ENCODE measurements around the gene UBAC1. TPM values are rescaled to one million over a fixed set of nuclear protein-coding genes. Genes with fewer than 3 reads are reported as not detected.

Gene UBAC1
- total RNA-seq, 1 experiment from 2014 or later, result 54.8 TPM

DNA sequence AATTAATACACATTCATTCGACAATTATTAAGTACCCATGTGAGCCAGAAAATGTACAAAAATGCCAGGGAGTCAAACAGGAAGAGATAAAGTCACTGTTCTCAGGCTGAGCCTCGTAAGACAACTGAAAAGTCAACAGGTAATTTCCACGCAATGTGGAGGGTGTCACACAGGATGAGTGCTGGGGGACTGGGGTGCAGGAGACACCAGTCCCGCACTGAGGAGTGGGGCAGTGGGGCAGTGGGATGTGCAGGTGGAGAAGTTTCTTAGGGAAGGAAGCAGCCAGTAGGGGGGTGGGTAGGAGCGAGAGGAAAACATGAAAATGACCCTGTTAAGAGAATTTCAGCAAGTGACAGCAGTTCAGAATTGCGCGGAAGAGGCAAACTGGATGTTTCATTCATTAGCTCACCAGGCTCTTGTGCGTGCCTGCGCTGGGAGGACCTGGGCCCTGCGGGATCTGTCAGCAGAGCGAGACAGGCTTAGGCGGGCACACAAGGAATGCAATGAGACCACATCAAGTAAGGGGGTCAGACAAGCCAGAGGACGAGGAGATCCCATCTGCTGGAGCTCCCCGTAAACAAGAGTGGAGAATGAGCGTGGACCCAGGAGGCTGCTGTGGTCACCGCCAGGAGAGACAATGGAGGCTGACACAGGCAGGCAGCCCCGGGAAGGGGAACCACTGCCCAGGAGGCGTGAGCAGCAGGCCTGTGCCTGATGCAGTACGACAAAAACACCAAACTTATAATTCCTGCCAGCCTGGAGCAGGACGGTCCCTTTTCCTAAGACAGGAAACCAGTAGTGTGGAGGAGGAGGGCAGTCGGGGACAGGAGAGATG is 74.8 kb downstream of the UBAC1 start:
- Histone ChIP-seq H3K9ac (ENCODE audit: low read length) (no peak overlapping the region), H3K4me3 (replicated peaks in 1 of 2; ENCODE audit: low read depth in 1 of 2, low read length in 2 of 2) (no peak overlapping the region), H4K20me1 (ENCODE audit: insufficient read depth) (peaks cover 4% of the 10 kb centered on the region; the same call in 1 of the 2 replicates), H3K4me1 (ENCODE audit: control insufficient read depth in 1 of 2, insufficient read depth in 2 of 2, low read length in 2 of 2) (peaks cover 19 to 42% of the 10 kb centered on the region in 2 experiments), H3K36me3 (ENCODE audit: control insufficient read depth in 1 of 2, insufficient read depth in 2 of 2, low read length in 2 of 2) (no peaks in the 10 kb centered on the region), H3K9me3 (ENCODE audit: control insufficient read depth in 1 of 2, insufficient read depth in 1 of 2, low read depth in 1 of 2, low read length in 2 of 2) (no peaks in the 10 kb centered on the region), H3K27ac (ENCODE audit: low read depth, low read length) (no peak overlapping the region), H3K9me2 (ENCODE audit: insufficient read depth) (no peaks in the 10 kb centered on the region), H3K79me2 (ENCODE audit: insufficient read depth, low read length) (peaks cover 100% of the 10 kb centered on the region), H2AFZ (ENCODE audit: low read depth, low read length, poor library complexity, severe bottlenecking) (no peak overlapping the region), H3K4me2 (ENCODE audit: low read length) (no peak overlapping the region), H3K27me3 (ENCODE audit: insufficient read depth, low read length) (no peaks in the 10 kb centered on the region)
- intact Hi-C loops (cut with micrococcal nuclease), result no loop called here
- DNase-seq (ENCODE audit: low read depth, low spot score) (no peak), ATAC-seq (no peak)
- ChIA-PET POLR2A (no interaction called here), CTCF (no interaction called here), RAD21 (ENCODE audit: low non-redundant PET in 1 of 2, low total read pairs in 2 of 2, uncharacterized antibody in 2 of 2, unreplicated experiment in 2 of 2) (no interaction called here)
- no TSS peak for BruUV-seq (replicated peaks)
- no peak for TF ChIP-seq ZNF274 (IDR thresholded peaks at IDR 0.05; ENCODE audit: low read depth, low read length)
- TF ChIP-seq POLR2A (IDR thresholded peaks at IDR 0.05; ENCODE audit: borderline replicate concordance, extremely low read depth, insufficient read depth, insufficient read length), result no peak
- TF ChIP-seq, protein P1, sequence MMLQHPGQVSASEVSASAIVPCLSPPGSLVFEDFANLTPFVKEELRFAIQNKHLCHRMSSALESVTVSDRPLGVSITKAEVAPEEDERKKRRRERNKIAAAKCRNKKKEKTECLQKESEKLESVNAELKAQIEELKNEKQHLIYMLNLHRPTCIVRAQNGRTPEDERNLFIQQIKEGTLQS (IDR thresholded peaks at IDR 0.05), result no peak
- TF ChIP-seq ELF1 (IDR thresholded peaks at IDR 0.05; ENCODE audit: borderline replicate concordance, low read depth), result no peak
- no peak for TF ChIP-seq EZH2 (IDR thresholded peaks at IDR 0.05)
- no peak for TF ChIP-seq RAD21 (IDR thresholded peaks at IDR 0.05; ENCODE audit: low read depth)

DNA sequence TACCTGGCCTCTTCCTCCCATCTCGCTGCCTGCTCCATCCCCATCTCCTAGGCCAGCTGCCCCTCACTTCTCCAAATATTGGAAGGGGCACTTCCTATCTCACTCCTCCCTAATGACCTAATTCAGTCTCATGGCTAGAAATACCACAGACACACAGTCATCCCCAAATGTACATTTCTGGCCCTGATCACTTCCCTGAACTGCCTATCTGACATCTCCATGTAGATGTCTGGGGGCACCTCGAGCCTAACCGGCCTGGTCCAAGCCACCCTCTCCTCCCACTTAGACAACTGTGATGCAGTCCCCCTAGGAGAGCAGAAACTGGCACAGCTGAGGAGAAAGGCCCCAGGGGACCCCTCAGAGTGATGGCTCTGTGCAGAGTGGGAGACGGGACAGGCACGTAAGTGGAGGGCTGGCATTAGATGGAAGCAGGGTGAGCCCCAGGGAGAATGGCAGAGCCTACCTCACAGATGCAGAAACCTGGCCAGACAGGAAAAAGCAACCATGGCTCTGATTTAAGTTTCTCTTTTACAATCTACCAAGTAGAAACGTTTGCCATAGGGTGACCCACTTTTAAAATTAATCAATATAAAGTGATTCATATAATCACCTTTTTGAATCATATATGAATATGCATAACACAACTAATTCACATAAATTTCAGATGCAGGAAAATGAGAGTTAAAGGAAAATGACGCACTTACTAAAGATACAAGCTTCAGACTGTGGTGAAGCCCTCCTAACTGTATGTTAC is 75.9 kb downstream of the UBAC1 start:
- no TSS peak for BruUV-seq (replicated peaks)
- Histone ChIP-seq H3K79me2 (ENCODE audit: insufficient read depth, low read length) (peaks cover 96% of the 10 kb centered on the region), H3K9me2 (ENCODE audit: insufficient read depth) (no peaks in the 10 kb centered on the region), H3K27me3 (ENCODE audit: insufficient read depth, low read length) (no peaks in the 10 kb centered on the region), H3K27ac (ENCODE audit: low read depth, low read length) (no peak overlapping the region), H3K4me1 (ENCODE audit: control insufficient read depth in 1 of 2, insufficient read depth in 2 of 2, low read length in 2 of 2) (peaks cover 10 to 31% of the 10 kb centered on the region in 2 experiments; a peak in 3 of 4 replicates), H3K36me3 (ENCODE audit: control insufficient read depth in 1 of 2, insufficient read depth in 2 of 2, low read length in 2 of 2) (no peaks in the 10 kb centered on the region), H3K9ac (ENCODE audit: low read length) (no peak overlapping the region), H3K4me2 (ENCODE audit: low read length) (no peak overlapping the region), H3K4me3 (replicated peaks in 1 of 2; ENCODE audit: low read depth in 1 of 2, low read length in 2 of 2) (no peak overlapping the region), H2AFZ (ENCODE audit: low read depth, low read length, poor library complexity, severe bottlenecking) (no peak overlapping the region), H4K20me1 (ENCODE audit: insufficient read depth) (peaks cover 4% of the 10 kb centered on the region; the same call in 1 of the 2 replicates), H3K9me3 (ENCODE audit: control insufficient read depth in 1 of 2, insufficient read depth in 1 of 2, low read depth in 1 of 2, low read length in 2 of 2) (no peaks in the 10 kb centered on the region)
- TF ChIP-seq JUND (IDR thresholded peaks at IDR 0.05), result no peak
- no peak for TF ChIP-seq POLR2A (IDR thresholded peaks at IDR 0.05; ENCODE audit: borderline replicate concordance, extremely low read depth, insufficient read depth, insufficient read length)
- no peak for TF ChIP-seq CEBPB (IDR thresholded peaks at IDR 0.05; ENCODE audit: low read depth)
- TF ChIP-seq EGR1 (IDR thresholded peaks at IDR 0.05; ENCODE audit: low read depth), result no peak
- TF ChIP-seq RAD21 (IDR thresholded peaks at IDR 0.05; ENCODE audit: low read depth), result no peak
- RAD21 ChIA-PET (ENCODE audit: low non-redundant PET in 1 of 2, low total read pairs in 2 of 2, uncharacterized antibody in 2 of 2, unreplicated experiment in 2 of 2), result no interaction called here
- DNase-seq (ENCODE audit: low read depth, low spot score), result no peak
- CTCF ChIA-PET, result no interaction called here
- intact Hi-C loops (cut with micrococcal nuclease), result no loop called here
- no peak for ATAC-seq
- POLR2A ChIA-PET, result no interaction called here
